IMR-90 (cell line): ENCODE measurements around the gene HNRNPH1. TPM values are rescaled to one million over a fixed set of nuclear protein-coding genes. Genes with fewer than 3 reads are reported as not detected.

Experiments used
- ATAC-seq: fragments of 200-7000 bp; cut with Tn5 transposase; 2 replicates; pipeline ENCODE4 v1.9.1; 2020; ENCODE audit warnings: low read depth, mild to moderate bottlenecking, moderate library complexity
- BruUV-seq: library from RNA; stranded (reverse); fragments of 400-500 nt; replicated peaks from 2 replicates; lab custom pipeline; 2021; lab: Mats Ljungman, UMichigan
- CTCF ChIA-PET: fragments of 300-600 bp; formaldehyde crosslinking; extraction: SDS; loops from one replicate; lab custom pipeline; 2021; ENCODE audit warnings: antibody characterized with exemption; lab: Yijun Ruan, JAX
- POLR2A ChIA-PET: fragments of 300-600 bp; sonication (Branson Sonifier 250); formaldehyde crosslinking; loops from one replicate; lab custom pipeline; 2022; ENCODE audit warnings: antibody characterized with exemption; ENCODE audit not compliant: unreplicated experiment; lab: Charles Lee
- DNase-seq: peaks from one replicate; pipeline ENCODE4 v3.0.0; 2013
- H2AFZ ChIP-seq: replicated peaks from 2 replicates; pipeline ENCODE3; 2013; ENCODE audit warnings: low read length, mild to moderate bottlenecking; ENCODE audit not compliant: poor library complexity
- H2AK5ac ChIP-seq: 2 replicates; pipeline ENCODE4 v1.6.1; 2013; ENCODE audit warnings: low read depth, low read length, inconsistent platforms
- H2AK9ac ChIP-seq: replicated peaks from 2 replicates; pipeline ENCODE3; 2013; ENCODE audit warnings: mild to moderate bottlenecking, low read depth, low read length, moderate library complexity; ENCODE audit not compliant: poor library complexity
- H2BK120ac ChIP-seq: 2 replicates; pipeline ENCODE4 v1.6.1; 2013; ENCODE audit warnings: low read depth, low read length, inconsistent platforms
- H2BK15ac ChIP-seq: 3 replicates; pipeline ENCODE4 v1.6.1; 2013; ENCODE audit warnings: low read depth, low read length, inconsistent platforms
- H2BK20ac ChIP-seq: 2 replicates; pipeline ENCODE4 v1.6.1; 2013; ENCODE audit warnings: low read depth, mild to moderate bottlenecking, inconsistent platforms, low read length, moderate library complexity
- H2BK5ac ChIP-seq: 2 replicates; pipeline ENCODE4 v1.6.1; 2013; ENCODE audit warnings: mild to moderate bottlenecking, low read depth, low read length, inconsistent platforms; ENCODE audit not compliant: poor library complexity, severe bottlenecking
- H3K14ac ChIP-seq: replicated peaks from 2 replicates; pipeline ENCODE4 v1.6.1; 2013; ENCODE audit warnings: low read depth, low read length, inconsistent platforms
- H3K18ac ChIP-seq: 2 replicates; pipeline ENCODE4 v1.6.1; 2013; ENCODE audit warnings: low read depth, low read length, control low read depth
- H3K23ac ChIP-seq: 2 replicates; pipeline ENCODE4 v1.6.1; 2013; ENCODE audit warnings: low read depth, low read length, inconsistent platforms
- H3K27ac ChIP-seq: 2 replicates; pipeline ENCODE4 v1.5.1; 2013; ENCODE audit warnings: mild to moderate bottlenecking, control low read depth, low read length; ENCODE audit not compliant: insufficient read depth
- H3K27me3 ChIP-seq: 2 replicates; pipeline ENCODE4 v1.6.1; 2013; ENCODE audit warnings: low read length; ENCODE audit not compliant: control insufficient read depth, insufficient read depth
- H3K36me3 ChIP-seq: 2 replicates; pipeline ENCODE4 v1.6.1; 2013; ENCODE audit warnings: low read length, mixed read lengths; ENCODE audit not compliant: control insufficient read depth, insufficient read depth
- H3K4ac ChIP-seq: 2 replicates; pipeline ENCODE4 v1.6.1; 2013; ENCODE audit warnings: low read depth, low read length, inconsistent platforms
- H3K4me1 ChIP-seq: 2 replicates; pipeline ENCODE4 v1.6.1; 2013; ENCODE audit warnings: low read length, mixed read lengths; ENCODE audit not compliant: control insufficient read depth, insufficient read depth
- H3K4me2 ChIP-seq: 2 replicates; pipeline ENCODE4 v1.6.1; 2013; ENCODE audit warnings: low read depth, mild to moderate bottlenecking, control low read depth, low read length, moderate library complexity
- H3K4me3 ChIP-seq: 2 replicates; pipeline ENCODE4 v1.5.1; 2013; ENCODE audit warnings: low read depth, mild to moderate bottlenecking, control low read depth, low read length, moderate library complexity; ENCODE audit not compliant: insufficient read depth
- H3K56ac ChIP-seq: 2 replicates; pipeline ENCODE4 v1.6.1; 2013; ENCODE audit warnings: low read length, inconsistent platforms; ENCODE audit not compliant: insufficient read depth; ENCODE audit errors: extremely low read depth
- H3K79me1 ChIP-seq, 2 experiments: 2 replicates each; pipeline ENCODE4 v1.6.1; 2013; ENCODE audit warnings: low read length in 2 of 2, inconsistent platforms in 1 of 2, low read depth in 1 of 2
- H3K9ac ChIP-seq: 2 replicates; pipeline ENCODE4 v1.6.1; 2013; ENCODE audit warnings: low read depth, low read length, control low read depth
- H3K9me1 ChIP-seq: 2 replicates; pipeline ENCODE4 v1.6.1; 2013; ENCODE audit warnings: low read length, inconsistent platforms; ENCODE audit not compliant: insufficient read depth
- H3K9me3 ChIP-seq: 2 replicates; pipeline ENCODE4 v1.6.1; 2013; ENCODE audit warnings: low read length; ENCODE audit not compliant: control insufficient read depth, insufficient read depth
- H4K20me1 ChIP-seq: 2 replicates; pipeline ENCODE4 v1.6.1; 2013; ENCODE audit warnings: low read length, inconsistent platforms; ENCODE audit not compliant: insufficient read depth
- H4K5ac ChIP-seq: 2 replicates; pipeline ENCODE4 v1.6.1; 2013; ENCODE audit warnings: mild to moderate bottlenecking, low read depth, low read length, control low read depth
- H4K8ac ChIP-seq, 2 experiments: 2 replicates each; pipeline ENCODE4 v1.6.1; 2013; ENCODE audit warnings: low read depth in 2 of 2, low read length in 2 of 2, control low read depth in 1 of 2, inconsistent platforms in 1 of 2
- H4K91ac ChIP-seq: 2 replicates; pipeline ENCODE4 v1.6.1; 2013; ENCODE audit warnings: low read depth, low read length, inconsistent platforms; ENCODE audit not compliant: insufficient read depth
- CEBPB ChIP-seq: IDR thresholded peaks from 2 replicates; pipeline ENCODE4 v1.6.1; 2012; ENCODE audit warnings: low read depth, low read length, improper control_type of control experiment
- ELK1 ChIP-seq: fragments of 150-350 bp; IDR thresholded peaks from 2 replicates; pipeline ENCODE4 v1.6.1; 2016; ENCODE audit warnings: low read depth, mild to moderate bottlenecking, low read length, moderate library complexity, borderline replicate concordance
- FOS ChIP-seq: fragments of 150-350 bp; IDR thresholded peaks from 2 replicates; pipeline ENCODE4 v1.6.1; 2016; ENCODE audit warnings: low read depth, low read length
- MAFK ChIP-seq: IDR thresholded peaks from 2 replicates; pipeline ENCODE4 v1.6.1; 2012; ENCODE audit warnings: low read depth, low read length, improper control_type of control experiment
- MAZ ChIP-seq: IDR thresholded peaks from 2 replicates; pipeline ENCODE4 v1.6.1; 2012; ENCODE audit warnings: low read depth, mild to moderate bottlenecking, low read length, improper control_type of control experiment, moderate library complexity, borderline replicate concordance
- NFE2L2 ChIP-seq: fragments of 150-350 bp; IDR thresholded peaks from 2 replicates; pipeline ENCODE4 v1.6.1; 2016; ENCODE audit warnings: low read depth, mild to moderate bottlenecking, low read length
- POLR2A ChIP-seq: IDR thresholded peaks from 2 replicates; pipeline ENCODE4 v1.6.1; 2012; ENCODE audit warnings: mild to moderate bottlenecking, low read depth, low read length
- RAD21 ChIP-seq: IDR thresholded peaks from 2 replicates; pipeline ENCODE4 v1.6.1; 2012; ENCODE audit warnings: low read length, improper control_type of control experiment
- RCOR1 ChIP-seq: IDR thresholded peaks from 2 replicates; pipeline ENCODE4 v1.6.1; 2012; ENCODE audit warnings: mild to moderate bottlenecking, low read length, improper control_type of control experiment; ENCODE audit not compliant: insufficient replicate concordance
- RFX5 ChIP-seq: IDR thresholded peaks from 2 replicates; pipeline ENCODE4 v1.8.0; 2012; ENCODE audit warnings: low read depth, mild to moderate bottlenecking, low read length, moderate library complexity
- WGBS, 2 experiments: methylation state at CpG; one replicate each; pipeline versions ENCODE4 v1.1.5 to v1.1.7; 2013; ENCODE audit warnings: missing lambda C conversion rate in 2 of 2; ENCODE audit not compliant: insufficient read length in 1 of 2; ENCODE audit errors: extremely low coverage in 2 of 2; 5-methylcytosine and 5-hydroxymethylcytosine counted together
- dilution Hi-C: fragments of 300-500 bp; cut with HindIII; formaldehyde crosslinking; loops from one replicate; pipeline ENCODE4 v1.14.3; 2018; ENCODE audit warnings: low sequenced_read_pairs; ENCODE audit not compliant: unreplicated experiment
- in situ Hi-C: fragments of 300-500 bp; cut with MboI; formaldehyde crosslinking; loops from 3 replicates; pipeline ENCODE4 v1.14.3; 2019; ENCODE audit warnings: low sequenced_read_pairs, inconsistent platforms, mixed read lengths
- intact Hi-C: fragments of 100-400 bp; cut with micrococcal nuclease; formaldehyde crosslinking; loops from 2 replicates; pipeline ENCODE4 v1.10.0; 2022
- polyA plus RNA-seq, 3 experiments: library from polyadenylated mRNA; depleted of rRNA; stranded (reverse); fragments of >200 nt; gene quantifications; 2 replicates each; pipeline ENCODE4 v1.2.3, GENCODE V29; 2012; ENCODE audit warnings: low replicate concordance in 1 of 3
- total RNA-seq: library from RNA; depleted of rRNA; stranded (reverse); fragments of >200 nt; gene quantifications from 2 replicates; pipeline ENCODE4 v1.2.3, GENCODE V29; 2012
- TF ChIP-seq, protein P1 (sequence below): fragments of 150-350 bp; IDR thresholded peaks from 2 replicates; pipeline ENCODE4 v1.6.1; 2017; ENCODE audit warnings: mild to moderate bottlenecking, antibody characterized with exemption, low read length, low read depth
- TF ChIP-seq, protein P2 (sequence below): conservative IDR thresholded peaks from 2 replicates; pipeline ENCODE4 v1.5.1; 2012; ENCODE audit warnings: mild to moderate bottlenecking, low read depth, low read length, improper control_type of control experiment

HNRNPH1 gene
- total and polyA plus RNA-seq, 2 of the 4 experiments (the other 2 are of a cell fraction), result 288 to 300 TPM

GRCh38 chr5:179596421-179596820, 27.1 kb downstream of the HNRNPH1 start:
- in situ Hi-C loops (no loop called here), dilution Hi-C loops (no loop called here), intact Hi-C loops (no loop called here)
- ChIA-PET POLR2A (no interaction called here), CTCF (interaction anchor here (1.5 kb wide), 1 partner anchor 72 kb away, joined by 5 read pairs; no protein-coding TSS in a partner anchor)
- no peak overlapping the region for H3K4me3 ChIP-seq
- H3K9ac ChIP-seq, result no peak overlapping the region
- no peak overlapping the region for H2BK120ac ChIP-seq
- H4K5ac ChIP-seq, result no peak overlapping the region
- H3K18ac ChIP-seq, result no peak overlapping the region
- ATAC-seq (no peak), DNase-seq (no peak)
- no peaks in the 10 kb centered on the region for H3K27me3 ChIP-seq
- no peak overlapping the region for H3K4me2 ChIP-seq
- BruUV-seq, result no TSS peak
- no peak overlapping the region for H3K56ac ChIP-seq
- no peak overlapping the region for H2BK5ac ChIP-seq
- no peaks in the 10 kb centered on the region for H3K9me3 ChIP-seq
- H2AFZ ChIP-seq, result no peak overlapping the region
- peaks cover 3% of the 10 kb centered on the region for H4K20me1 ChIP-seq
- H3K4ac ChIP-seq, result no peak overlapping the region
- no peaks in the 10 kb centered on the region; the same call in 1 of the 2 replicates for H3K9me1 ChIP-seq
- no peak overlapping the region for H3K23ac ChIP-seq
- H3K14ac ChIP-seq, result no peak overlapping the region
- no peak overlapping the region for H2AK5ac ChIP-seq
- H2BK20ac ChIP-seq, result no peak overlapping the region
- no peak overlapping the region for H4K8ac ChIP-seq
- no peaks in the 10 kb centered on the region; the same call in 1 of the 2 replicates for H3K4me1 ChIP-seq
- H2BK15ac ChIP-seq, result no peak overlapping the region
- H4K91ac ChIP-seq, result no peak overlapping the region
- WGBS, 2 experiments, result no CpG with 5 or more reads among the region's 13 CpGs
- peaks cover 64% of the 10 kb centered on the region for H3K36me3 ChIP-seq
- H3K27ac ChIP-seq, result no peak overlapping the region
- no peak for TF ChIP-seq MAFK
- no peak for TF ChIP-seq POLR2A
- no peak for TF ChIP-seq RAD21
- no peak for TF ChIP-seq MAZ
- no peak for TF ChIP-seq RCOR1
- TF ChIP-seq CEBPB, result no peak
- no peak for TF ChIP-seq ELK1
- TF ChIP-seq FOS, result no peak
- TF ChIP-seq, protein P1, sequence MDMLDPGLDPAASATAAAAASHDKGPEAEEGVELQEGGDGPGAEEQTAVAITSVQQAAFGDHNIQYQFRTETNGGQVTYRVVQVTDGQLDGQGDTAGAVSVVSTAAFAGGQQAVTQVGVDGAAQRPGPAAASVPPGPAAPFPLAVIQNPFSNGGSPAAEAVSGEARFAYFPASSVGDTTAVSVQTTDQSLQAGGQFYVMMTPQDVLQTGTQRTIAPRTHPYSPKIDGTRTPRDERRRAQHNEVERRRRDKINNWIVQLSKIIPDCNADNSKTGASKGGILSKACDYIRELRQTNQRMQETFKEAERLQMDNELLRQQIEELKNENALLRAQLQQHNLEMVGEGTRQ, result no peak
- no peak for TF ChIP-seq NFE2L2
- TF ChIP-seq, protein P2, sequence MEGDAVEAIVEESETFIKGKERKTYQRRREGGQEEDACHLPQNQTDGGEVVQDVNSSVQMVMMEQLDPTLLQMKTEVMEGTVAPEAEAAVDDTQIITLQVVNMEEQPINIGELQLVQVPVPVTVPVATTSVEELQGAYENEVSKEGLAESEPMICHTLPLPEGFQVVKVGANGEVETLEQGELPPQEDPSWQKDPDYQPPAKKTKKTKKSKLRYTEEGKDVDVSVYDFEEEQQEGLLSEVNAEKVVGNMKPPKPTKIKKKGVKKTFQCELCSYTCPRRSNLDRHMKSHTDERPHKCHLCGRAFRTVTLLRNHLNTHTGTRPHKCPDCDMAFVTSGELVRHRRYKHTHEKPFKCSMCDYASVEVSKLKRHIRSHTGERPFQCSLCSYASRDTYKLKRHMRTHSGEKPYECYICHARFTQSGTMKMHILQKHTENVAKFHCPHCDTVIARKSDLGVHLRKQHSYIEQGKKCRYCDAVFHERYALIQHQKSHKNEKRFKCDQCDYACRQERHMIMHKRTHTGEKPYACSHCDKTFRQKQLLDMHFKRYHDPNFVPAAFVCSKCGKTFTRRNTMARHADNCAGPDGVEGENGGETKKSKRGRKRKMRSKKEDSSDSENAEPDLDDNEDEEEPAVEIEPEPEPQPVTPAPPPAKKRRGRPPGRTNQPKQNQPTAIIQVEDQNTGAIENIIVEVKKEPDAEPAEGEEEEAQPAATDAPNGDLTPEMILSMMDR, result no peak
- no peak for TF ChIP-seq RFX5
- H3K79me1 ChIP-seq, result peaks cover 0 to 5% of the 10 kb centered on the region in 2 experiments; a peak in 1 of 4 replicates
- peak overlapping the region; percentile 83 for H2AK9ac ChIP-seq
